B cell (primary cell): ENCODE data around the gene TEX13D. TPM values are rescaled to one million over a fixed set of nuclear protein-coding genes. Genes with fewer than 3 reads are reported as not detected.

ENCODE experiments used
- ATAC-seq: fragments of 200-7000 bp; cut with Tn5 transposase; one replicate; pipeline ENCODE4 v1.10.0; 2021; ENCODE audit warnings: low read depth, mild to moderate bottlenecking, moderate number of reproducible peaks, moderate library complexity
- CTCF ChIA-PET: fragments of 350-600 bp; sonication (Branson Sonifier 250); formaldehyde crosslinking; loops from one replicate; lab custom pipeline; 2021; ENCODE audit warnings: antibody characterized with exemption, inconsistent platforms; lab: Charles Lee
- POLR2A ChIA-PET: fragments of 350-600 bp; sonication (Branson Sonifier 250); formaldehyde crosslinking; loops from one replicate; lab custom pipeline; 2021; ENCODE audit warnings: antibody characterized with exemption; lab: Charles Lee
- DNase-seq: peaks from one replicate; pipeline ENCODE4 v3.0.0; 2013
- H2AFZ ChIP-seq: 2 replicates; pipeline ENCODE4 v1.6.1; 2012; ENCODE audit warnings: mild to moderate bottlenecking, low read depth, low read length; ENCODE audit not compliant: insufficient read depth, poor library complexity, severe bottlenecking
- H3K27ac ChIP-seq, 2 donors: 1 replicate in 1 of 2; 2 replicates in 1 of 2; pipeline ENCODE4 v1.5.1; 2012 to 2013; ENCODE audit warnings: low read length in 2 of 2, mild to moderate bottlenecking in 2 of 2, moderate library complexity in 1 of 2
- H3K27me3 ChIP-seq, 4 experiments: fragments of 200-600 bp in 1 of 4; sonication (generic) in 1 of 4; replicated peaks in 1 of 4; 1 replicate in 2 of 4; 2 replicates in 2 of 4; pipeline versions ENCODE4 v1.6.1 to v1.7.0; 2013 to 2016; ENCODE audit warnings: low read length in 3 of 4, mild to moderate bottlenecking in 2 of 4, mixed read lengths in 1 of 4, moderate library complexity in 1 of 4; ENCODE audit not compliant: insufficient read depth in 4 of 4, control insufficient read depth in 3 of 4; ENCODE audit errors: control extremely low read depth in 1 of 4
- H3K36me3 ChIP-seq, 2 experiments: replicated peaks in 1 of 2; 1 replicate in 1 of 2; 2 replicates in 1 of 2; pipeline versions ENCODE4 v1.6.1 to v1.7.1; 2013; ENCODE audit warnings: low read length in 1 of 2; ENCODE audit not compliant: insufficient read depth in 2 of 2, control insufficient read depth in 1 of 2; ENCODE audit errors: control extremely low read depth in 1 of 2, extremely low read depth in 1 of 2
- H3K4me1 ChIP-seq, 2 donors: fragments of 200-600 bp in 1 of 2; sonication (generic) in 1 of 2; 1 replicate in 1 of 2; 2 replicates in 1 of 2; pipeline versions ENCODE4 v1.5.1 to v1.6.1; 2013 to 2017; ENCODE audit warnings: low read length in 2 of 2; ENCODE audit not compliant: control insufficient read depth in 2 of 2, insufficient read depth in 2 of 2
- H3K4me2 ChIP-seq: replicated peaks from 2 replicates; pipeline ENCODE3; 2012; ENCODE audit warnings: mild to moderate bottlenecking, low read depth, low read length; ENCODE audit not compliant: poor library complexity, severe bottlenecking
- H3K4me3 ChIP-seq, 5 experiments: fragments of 200-600 bp in 1 of 5; sonication (generic) in 1 of 5; 1 replicate in 3 of 5; 2 replicates in 2 of 5; pipeline versions ENCODE4 v1.5.1 to v1.7.0; 2011 to 2016; ENCODE audit warnings: low read length in 4 of 5, mild to moderate bottlenecking in 4 of 5, low read depth in 2 of 5, control low read depth in 1 of 5, moderate library complexity in 1 of 5; ENCODE audit not compliant: insufficient read depth in 1 of 5; ENCODE audit errors: control extremely low read depth in 1 of 5, extremely low read depth in 1 of 5
- H3K79me2 ChIP-seq: fragments of 200-600 bp; sonication (generic); one replicate; pipeline ENCODE4 v1.6.0; 2016; ENCODE audit warnings: low read length; ENCODE audit not compliant: control insufficient read depth, insufficient read depth
- H3K9ac ChIP-seq: fragments of 200-600 bp; sonication (generic); 2 replicates; pipeline ENCODE4 v1.6.1; 2017; ENCODE audit warnings: mild to moderate bottlenecking, low read length, moderate library complexity
- H3K9me3 ChIP-seq, 3 donors: one replicate each; pipeline versions ENCODE4 v1.6.1 to v1.7.1; 2013; ENCODE audit warnings: low read length in 2 of 3; ENCODE audit not compliant: control insufficient read depth in 2 of 3, insufficient read depth in 1 of 3; ENCODE audit errors: control extremely low read depth in 1 of 3
- H4K20me1 ChIP-seq: 2 replicates; pipeline ENCODE4 v1.6.0; 2012; ENCODE audit warnings: mild to moderate bottlenecking, low read length; ENCODE audit not compliant: insufficient read depth, control insufficient read depth, poor library complexity, severe bottlenecking
- H3K27ac Mint-ChIP-seq: one replicate; pipeline ENCODE4 v1.8.0; 2021; ENCODE audit warnings: mixed read lengths
- H3K27me3 Mint-ChIP-seq: one replicate; pipeline ENCODE4 v1.8.0; 2021; ENCODE audit warnings: mixed read lengths
- H3K4me1 Mint-ChIP-seq: one replicate; pipeline ENCODE4 v1.8.0; 2021; ENCODE audit warnings: mixed read lengths
- H3K4me3 Mint-ChIP-seq: one replicate; pipeline ENCODE4 v1.8.0; 2021; ENCODE audit warnings: mixed read lengths
- H3K9me3 Mint-ChIP-seq: one replicate; pipeline ENCODE4 v1.8.0; 2022; ENCODE audit warnings: mixed read lengths; ENCODE audit not compliant: insufficient read depth
- CTCF ChIP-seq: fragments of 200-600 bp; IDR thresholded peaks from one replicate; pipeline ENCODE4 v1.8.0; 2022; ENCODE audit warnings: antibody characterized with exemption, mild to moderate bottlenecking
- EZH2 ChIP-seq: IDR thresholded peaks from 2 replicates; pipeline ENCODE4 v1.6.1; 2012; ENCODE audit warnings: borderline replicate concordance, low read depth, mild to moderate bottlenecking, moderate library complexity, low read length; ENCODE audit not compliant: insufficient read depth, poor library complexity, severe bottlenecking
- WGBS: methylation state at CpG from one replicate; pipeline ENCODE4 v1.1.5; 2013; ENCODE audit warnings: missing lambda C conversion rate; ENCODE audit not compliant: insufficient coverage; 5-methylcytosine and 5-hydroxymethylcytosine counted together
- intact Hi-C: fragments of 100-400 bp; cut with micrococcal nuclease; formaldehyde crosslinking; loops from one replicate; pipeline ENCODE4 v1.10.0; 2022
- polyA plus RNA-seq: library from polyadenylated mRNA; depleted of rRNA; stranded (reverse); fragments of >200 nt; gene quantifications from 2 replicates; pipeline ENCODE4 v1.2.3, GENCODE V29; 2012
- total RNA-seq, 2 donors: library from RNA; stranded (reverse); fragments of 120-200 nt in 1 of 2; gene quantifications; 1 replicate in 1 of 2; 2 replicates in 1 of 2; pipeline versions ENCODE4 v1.2.3 to v1.2.4, GENCODE V29; 2013 to 2022

Gene TEX13D
- total and polyA plus RNA-seq, 2 donors (not counting 1 experiment from before 2014, with no cell fraction given) = not detected

- WGBS = 100% methylated on average over 1 of the region's 7 CpGs
- Histone ChIP-seq H3K4me3 (no peak overlapping the region), H3K36me3 (no peaks in the 10 kb centered on the region), H3K27ac (no peak overlapping the region), H2AFZ (no peak overlapping the region), H3K27me3 (no peaks in the 10 kb centered on the region), H4K20me1 (no peaks in the 10 kb centered on the region), H3K9me3 (no peaks in the 10 kb centered on the region), H3K4me2 (no peak overlapping the region), H3K79me2 (no peaks in the 10 kb centered on the region), H3K9ac (no peak overlapping the region), H3K4me1 (no peaks in the 10 kb centered on the region)
- DNase-seq (no peak), ATAC-seq (no peak)
- intact Hi-C loops = no loop called here
- H3K4me3 Mint-ChIP-seq = no peak overlapping the region
- no peaks in the 10 kb centered on the region for H3K9me3 Mint-ChIP-seq
- ChIA-PET POLR2A (no interaction called here), CTCF (no interaction called here)
- H3K27me3 Mint-ChIP-seq = no peaks in the 10 kb centered on the region
- TF ChIP-seq EZH2 = no peak
- no peak for TF ChIP-seq CTCF
- no peak overlapping the region for H3K27ac Mint-ChIP-seq
- no peaks in the 10 kb centered on the region for H3K4me1 Mint-ChIP-seq
These were observed 9.9 kb downstream of the TEX13D start for GRCh38 chrX:124342174-124342867.

DNA sequence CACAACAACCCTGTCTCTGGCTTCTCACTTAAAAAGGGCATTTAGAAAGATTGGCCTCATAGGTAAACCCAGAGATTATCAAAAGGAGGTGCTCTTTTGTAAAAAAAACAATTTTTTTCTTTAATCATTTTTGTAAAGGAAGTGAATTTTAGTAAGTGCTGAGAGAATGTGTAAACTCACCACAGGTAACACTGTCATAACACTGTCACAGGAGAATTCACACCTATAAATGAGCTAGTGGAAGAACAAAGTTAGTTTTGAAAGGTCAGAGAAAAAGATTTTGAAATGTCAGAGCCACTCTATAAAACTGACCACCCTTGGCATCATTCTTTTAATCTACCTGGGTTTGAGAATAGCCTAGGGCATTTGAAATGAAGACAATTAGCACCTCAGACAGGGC lies 10.6 kb downstream of the TEX13D start:
- no peak for DNase-seq
- Mint-ChIP-seq H3K27me3 (no peaks in the 10 kb centered on the region), H3K27ac (no peak overlapping the region), H3K9me3 (no peaks in the 10 kb centered on the region), H3K4me1 (no peaks in the 10 kb centered on the region), H3K4me3 (no peak overlapping the region)
- Histone ChIP-seq H3K27me3 (no peaks in the 10 kb centered on the region), H3K9me3 (no peaks in the 10 kb centered on the region), H3K9ac (no peak overlapping the region), H3K4me1 (no peaks in the 10 kb centered on the region), H2AFZ (no peak overlapping the region), H3K4me2 (no peak overlapping the region), H3K27ac (no peak overlapping the region), H4K20me1 (no peaks in the 10 kb centered on the region), H3K36me3 (no peaks in the 10 kb centered on the region), H3K4me3 (no peak overlapping the region), H3K79me2 (no peaks in the 10 kb centered on the region)
- ChIA-PET POLR2A (no interaction called here), CTCF (no interaction called here)
- intact Hi-C loops = no loop called here
- ATAC-seq = no peak
- TF ChIP-seq CTCF = no peak
- TF ChIP-seq EZH2 = no peak
